ENCODE results near the gene PIEZO2.

- TF ChIP-seq, protein P1, sequence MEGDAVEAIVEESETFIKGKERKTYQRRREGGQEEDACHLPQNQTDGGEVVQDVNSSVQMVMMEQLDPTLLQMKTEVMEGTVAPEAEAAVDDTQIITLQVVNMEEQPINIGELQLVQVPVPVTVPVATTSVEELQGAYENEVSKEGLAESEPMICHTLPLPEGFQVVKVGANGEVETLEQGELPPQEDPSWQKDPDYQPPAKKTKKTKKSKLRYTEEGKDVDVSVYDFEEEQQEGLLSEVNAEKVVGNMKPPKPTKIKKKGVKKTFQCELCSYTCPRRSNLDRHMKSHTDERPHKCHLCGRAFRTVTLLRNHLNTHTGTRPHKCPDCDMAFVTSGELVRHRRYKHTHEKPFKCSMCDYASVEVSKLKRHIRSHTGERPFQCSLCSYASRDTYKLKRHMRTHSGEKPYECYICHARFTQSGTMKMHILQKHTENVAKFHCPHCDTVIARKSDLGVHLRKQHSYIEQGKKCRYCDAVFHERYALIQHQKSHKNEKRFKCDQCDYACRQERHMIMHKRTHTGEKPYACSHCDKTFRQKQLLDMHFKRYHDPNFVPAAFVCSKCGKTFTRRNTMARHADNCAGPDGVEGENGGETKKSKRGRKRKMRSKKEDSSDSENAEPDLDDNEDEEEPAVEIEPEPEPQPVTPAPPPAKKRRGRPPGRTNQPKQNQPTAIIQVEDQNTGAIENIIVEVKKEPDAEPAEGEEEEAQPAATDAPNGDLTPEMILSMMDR (IDR thresholded peaks at IDR 0.05; ENCODE audit: insufficient read depth, low read length, poor library complexity, severe bottlenecking) = no peak
- no peak for TF ChIP-seq EZH2phosphoT487 (conservative IDR thresholded peaks at IDR 0.05; ENCODE audit: low read length)
Observed at GRCh38 chr18:11137400-11137799, 12.0 kb downstream of the PIEZO2 start.

Measured in SU-DHL-6 (cell line).